GM19025 (cell line): Measurements from ENCODE around the gene RAB3B.
A peak's percentile ranks its signal among the peaks of the same experiment; 100 is the strongest.
"Not testable (repeated sequence)": the region's sequence is repeated elsewhere in the genome, so short reads cannot be mapped to it uniquely, and the experiment has no call there.

ENCODE experiments used
- ATAC-seq: cut with Tn5 transposase; IDR thresholded peaks from one replicate; pipeline ENCODE4 v1.9.1; 2021; ENCODE audit warnings: mild to moderate bottlenecking, low read depth, moderate library complexity; ENCODE audit not compliant: unreplicated experiment

The RAB3B gene

DNA sequence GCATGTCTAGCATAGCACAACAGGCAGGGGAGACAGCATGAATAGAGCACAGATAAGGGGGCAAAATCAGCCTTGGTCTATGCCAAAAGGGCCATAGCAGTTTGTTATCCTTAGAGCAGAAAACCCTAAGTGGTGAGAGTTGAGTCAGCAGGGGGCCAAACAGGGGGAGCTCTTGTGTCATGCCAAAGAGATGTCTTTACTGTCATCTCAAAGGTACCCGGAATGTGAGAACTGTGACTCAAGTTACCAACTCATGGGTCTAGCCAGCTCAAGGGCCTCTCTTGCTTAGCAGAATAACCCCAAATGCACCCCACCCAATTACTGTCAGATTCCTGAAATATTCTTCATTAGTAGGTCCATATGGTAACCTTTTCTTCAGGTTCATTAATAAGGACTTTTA is 66.0 kb downstream of the RAB3B start:
- no peak for ATAC-seq

GRCh38 chr1:51922040-51922439 is 68.5 kb downstream of the RAB3B start:
- ATAC-seq, result no peak

DNA sequence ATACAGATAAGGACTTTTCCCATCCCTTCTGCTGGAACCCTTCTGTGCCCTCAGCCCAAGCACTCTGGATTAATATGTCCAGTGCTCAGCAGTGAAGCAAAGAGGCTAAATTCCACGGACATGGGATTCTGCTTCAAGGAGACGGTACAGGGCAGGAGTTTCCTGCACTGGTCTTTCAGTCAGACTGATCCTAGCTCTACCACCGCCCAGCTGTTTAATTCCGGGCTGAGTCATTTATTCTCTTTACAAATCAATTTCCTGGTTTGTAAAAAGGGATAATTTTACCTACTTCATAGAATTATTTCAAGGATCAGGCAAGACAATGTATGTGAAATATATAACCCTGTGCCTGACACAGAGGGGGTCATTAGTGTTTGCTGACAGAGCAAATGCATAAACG is 70.4 kb downstream of the RAB3B start:
- ATAC-seq, result no peak

DNA sequence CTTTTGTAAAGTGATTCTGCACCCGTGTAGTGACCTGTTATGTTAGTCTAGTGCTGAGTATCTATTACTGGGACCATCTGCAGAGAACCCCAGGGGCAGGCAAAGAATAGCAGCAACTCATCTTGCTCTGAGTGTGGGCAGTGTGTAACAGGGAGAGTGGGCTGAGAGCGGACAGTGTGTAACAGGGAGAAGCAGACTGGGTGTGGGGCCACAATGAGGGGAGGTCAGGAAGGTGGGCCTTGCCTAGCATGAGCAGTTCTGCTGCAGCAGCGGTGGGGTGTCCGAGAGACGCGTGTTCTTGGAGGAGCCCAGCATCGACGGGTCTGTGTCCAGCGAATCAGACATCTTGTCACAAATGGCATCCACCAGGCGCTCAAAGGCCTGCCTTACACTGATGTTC is 70.8 kb downstream of the RAB3B start:
- ATAC-seq, result no peak

- no peak for ATAC-seq
Observed at GRCh38 chr1:51916587-51917405, 73.7 kb downstream of the RAB3B start.

DNA sequence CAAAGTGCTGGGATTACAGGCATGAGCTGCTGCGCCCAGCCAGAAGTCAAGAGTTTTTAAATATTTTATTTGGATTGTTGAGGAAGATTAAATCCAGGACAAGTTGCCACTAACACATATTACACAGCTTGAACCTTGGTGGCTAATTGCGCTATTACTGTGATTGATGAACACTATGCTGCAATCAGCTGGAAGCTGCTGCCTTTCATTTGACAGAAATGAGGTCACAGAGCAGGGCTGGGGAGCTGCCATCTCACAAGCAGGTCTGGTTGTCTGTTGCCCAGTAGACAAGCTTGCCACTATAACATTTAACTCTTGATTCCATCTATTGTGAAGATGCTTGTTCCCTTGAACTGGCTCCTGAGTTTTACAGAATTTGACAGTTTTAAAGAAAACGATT is 74.5 kb downstream of the RAB3B start:
- no peak for ATAC-seq

GRCh38 chr1:51912881-51913280 is 77.6 kb downstream of the RAB3B start:
- no peak for ATAC-seq

GRCh38 chr1:51910221-51911000 is 80.1 kb downstream of the RAB3B start:
- no peak for ATAC-seq

- ATAC-seq, result no peak
Observed at GRCh38 chr1:51908499-51908898, 82.0 kb downstream of the RAB3B start.

DNA sequence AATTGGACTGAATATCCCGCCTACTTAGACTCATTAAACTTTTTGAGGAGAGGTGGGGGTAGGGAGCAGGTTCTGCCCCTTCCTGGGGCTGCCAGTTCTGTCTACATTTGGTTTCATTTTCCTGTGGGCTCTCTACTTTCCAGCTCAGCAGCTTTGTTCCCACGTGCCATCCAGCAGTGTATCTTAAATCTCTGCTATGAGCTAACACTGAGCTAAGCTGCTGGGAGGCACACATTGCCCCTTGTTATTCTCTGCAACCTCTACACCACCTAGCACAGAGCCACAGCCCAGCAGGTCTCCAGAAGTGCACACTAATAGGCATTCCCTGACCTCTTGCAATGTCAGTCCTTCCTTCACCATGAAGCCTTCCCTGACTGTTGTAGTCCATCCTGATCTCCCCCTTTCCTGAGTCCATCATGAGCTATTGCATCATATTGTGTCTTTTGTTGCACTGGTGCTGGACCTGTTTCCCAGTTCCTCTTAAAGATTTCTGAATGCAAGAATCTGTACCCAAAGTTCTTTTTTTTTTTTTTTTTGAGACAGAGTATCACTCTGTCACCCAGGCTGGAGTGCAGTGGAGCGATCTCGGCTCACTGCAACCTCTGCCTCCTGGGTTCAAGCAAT is 83.3 kb downstream of the RAB3B start:
- ATAC-seq, result no peak

- no peak for ATAC-seq
Observed at GRCh38 chr1:51906306-51907078, 84.0 kb downstream of the RAB3B start.

GRCh38 chr1:51902456-51902855 is 88.0 kb downstream of the RAB3B start:
- ATAC-seq, result no peak

DNA sequence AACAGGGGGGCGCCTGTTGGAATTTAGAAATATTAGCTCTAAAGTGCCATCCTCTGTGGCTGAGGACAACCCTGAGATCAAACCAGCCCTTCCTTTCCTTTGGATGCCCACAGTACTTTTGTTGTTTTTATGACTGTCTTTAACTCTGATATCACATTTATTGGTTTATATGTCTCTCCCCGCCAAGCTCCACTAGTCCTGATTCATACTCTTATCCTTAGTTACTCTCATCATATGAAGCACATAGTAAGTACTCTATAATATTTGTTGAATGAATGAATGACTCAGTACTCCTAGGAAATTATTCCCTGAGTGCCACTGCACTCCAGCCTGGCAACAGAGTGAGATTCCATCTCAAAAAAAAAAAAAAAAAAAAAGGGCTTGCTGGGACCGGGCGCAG is 89.3 kb downstream of the RAB3B start:
- no peak for ATAC-seq

GRCh38 chr1:51899022-51899421 is 91.5 kb downstream of the RAB3B start:
- ATAC-seq, result no peak

DNA sequence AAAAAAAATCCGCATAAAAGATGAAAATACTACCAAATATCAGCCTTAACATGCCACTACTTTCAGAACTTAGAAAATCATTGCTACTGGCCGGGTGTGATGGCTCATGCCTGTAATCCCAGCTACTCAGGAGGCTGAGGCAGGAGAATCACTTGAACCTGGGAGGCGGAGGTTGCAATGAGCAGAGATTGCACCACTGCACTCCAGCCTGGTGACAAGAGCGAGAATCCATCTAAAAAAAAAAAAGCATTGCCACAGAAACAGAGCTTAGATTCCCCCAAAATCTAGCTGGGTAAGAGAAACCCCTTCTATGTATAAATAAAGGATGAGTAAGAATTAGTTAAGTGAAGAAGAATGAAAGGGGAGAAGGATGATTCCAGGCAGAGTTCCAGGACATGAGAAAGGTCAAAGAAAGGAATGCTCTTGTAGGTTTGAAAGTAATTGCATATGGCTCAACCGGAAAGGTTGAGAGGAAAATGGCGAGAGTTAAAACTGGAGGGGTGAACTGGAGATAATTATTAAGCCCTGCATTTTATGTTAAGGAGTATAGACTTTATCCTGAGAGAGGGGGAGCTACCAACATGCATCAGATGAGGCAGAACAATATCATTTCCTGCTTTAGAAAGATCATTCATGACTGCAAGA is 92.3 kb downstream of the RAB3B start:
- no peak for ATAC-seq

GRCh38 chr1:51897699-51898031 is 92.8 kb downstream of the RAB3B start:
- ATAC-seq, result no peak

DNA sequence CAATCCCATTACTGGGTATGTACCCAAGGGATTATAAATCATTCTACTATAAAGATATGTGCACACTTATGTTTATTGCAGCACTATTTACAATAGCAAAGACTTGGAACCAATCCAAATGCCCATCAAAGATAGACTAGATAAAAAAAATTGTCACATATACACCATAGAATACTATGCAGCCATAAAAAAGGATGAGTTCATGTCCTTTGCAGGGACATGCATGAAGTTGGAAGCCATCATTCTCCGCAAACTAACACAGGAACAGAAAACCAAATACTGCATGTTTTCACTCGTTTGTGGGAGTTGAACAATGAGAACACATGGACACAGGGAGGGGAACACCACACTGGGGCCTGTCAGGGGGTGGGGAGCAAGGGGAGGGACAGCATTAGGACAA is 95.8 kb downstream of the RAB3B start:
- not testable (repeated sequence) for ATAC-seq

DNA sequence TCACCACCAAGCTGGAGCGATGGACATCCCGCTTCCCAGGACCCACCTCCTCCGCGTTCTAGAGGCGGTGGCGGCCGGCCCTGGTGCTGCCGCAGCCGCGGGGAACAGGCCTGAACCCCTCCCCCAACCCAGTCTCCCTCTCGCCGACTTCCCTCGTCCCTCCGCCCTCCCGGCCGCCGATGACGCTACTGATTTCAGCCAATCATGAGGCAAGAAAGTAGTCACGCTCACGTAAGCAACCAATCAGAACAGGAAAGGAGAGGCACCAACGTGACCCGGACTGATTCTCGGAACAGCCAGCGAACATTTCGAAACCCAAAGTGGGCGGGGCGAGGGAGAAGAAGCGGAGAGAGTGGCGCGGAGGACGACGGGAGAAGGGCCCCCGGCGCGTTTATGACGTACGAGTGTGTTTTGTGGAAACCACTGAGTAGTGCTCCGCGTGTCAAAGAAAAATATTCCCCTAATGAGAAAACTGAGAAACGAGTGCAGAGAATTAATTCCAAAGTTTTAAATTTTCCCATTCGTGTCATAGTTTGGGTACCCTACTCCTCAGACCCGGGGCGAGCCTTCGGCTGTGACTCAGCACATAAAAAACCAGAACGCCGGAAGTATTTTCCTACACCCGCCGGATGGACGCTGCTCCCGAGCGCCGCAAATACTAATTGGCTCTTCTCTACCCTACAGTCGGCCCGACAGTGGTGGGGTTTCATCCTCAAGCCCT is 111.7 kb downstream of the RAB3B start, which contains the start of gene NRDC:
Gene NRDC, minus strand, starts transcription at position 112 of the 721 bp plus-strand sequence. CDS start 112 bp downstream, outside the sequence.
- ATAC-seq, result peak; percentile 94

- peak; percentile 15 for ATAC-seq
Observed at GRCh38 chr1:51878308-51878615, 112.2 kb downstream of the RAB3B start.
